Measurements from ENCODE around the gene TEK.

DNA sequence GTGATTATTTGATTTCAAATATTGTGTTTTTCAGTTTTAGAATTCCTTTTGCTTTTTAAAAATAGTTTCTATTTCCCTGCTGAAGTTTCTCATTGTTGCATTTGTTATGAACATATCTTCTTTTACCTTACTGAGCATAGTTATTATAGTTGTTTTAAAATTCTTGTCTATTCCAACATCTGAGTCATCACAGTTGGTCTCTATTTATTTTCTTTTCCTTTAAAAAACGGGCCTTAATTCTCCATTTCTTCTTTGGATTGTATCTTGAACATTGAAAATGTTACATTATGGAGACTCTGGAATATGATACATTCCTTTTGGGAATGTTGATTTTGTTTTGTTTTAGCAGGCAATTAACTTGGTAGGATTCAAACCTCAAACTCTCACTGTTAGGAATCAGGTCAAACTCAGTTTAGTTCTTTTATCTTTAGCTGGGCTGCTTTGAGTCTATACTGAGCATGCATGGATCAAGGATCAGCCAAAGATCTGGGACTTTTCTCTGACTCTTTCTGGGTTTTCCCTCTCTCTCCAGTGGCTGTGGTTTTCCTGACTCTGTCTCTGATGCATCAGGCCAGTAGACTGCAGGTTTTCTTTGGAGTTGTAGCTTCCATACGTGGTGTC is 70.3 kb downstream of the TEK start:
- TF ChIP-seq, protein P1, sequence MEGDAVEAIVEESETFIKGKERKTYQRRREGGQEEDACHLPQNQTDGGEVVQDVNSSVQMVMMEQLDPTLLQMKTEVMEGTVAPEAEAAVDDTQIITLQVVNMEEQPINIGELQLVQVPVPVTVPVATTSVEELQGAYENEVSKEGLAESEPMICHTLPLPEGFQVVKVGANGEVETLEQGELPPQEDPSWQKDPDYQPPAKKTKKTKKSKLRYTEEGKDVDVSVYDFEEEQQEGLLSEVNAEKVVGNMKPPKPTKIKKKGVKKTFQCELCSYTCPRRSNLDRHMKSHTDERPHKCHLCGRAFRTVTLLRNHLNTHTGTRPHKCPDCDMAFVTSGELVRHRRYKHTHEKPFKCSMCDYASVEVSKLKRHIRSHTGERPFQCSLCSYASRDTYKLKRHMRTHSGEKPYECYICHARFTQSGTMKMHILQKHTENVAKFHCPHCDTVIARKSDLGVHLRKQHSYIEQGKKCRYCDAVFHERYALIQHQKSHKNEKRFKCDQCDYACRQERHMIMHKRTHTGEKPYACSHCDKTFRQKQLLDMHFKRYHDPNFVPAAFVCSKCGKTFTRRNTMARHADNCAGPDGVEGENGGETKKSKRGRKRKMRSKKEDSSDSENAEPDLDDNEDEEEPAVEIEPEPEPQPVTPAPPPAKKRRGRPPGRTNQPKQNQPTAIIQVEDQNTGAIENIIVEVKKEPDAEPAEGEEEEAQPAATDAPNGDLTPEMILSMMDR (IDR thresholded peaks at IDR 0.05; ENCODE audit: insufficient read depth, low read depth, low read length), result no peak
- TF ChIP-seq EZH2 (IDR thresholded peaks at IDR 0.05; ENCODE audit: insufficient read depth, low read length), result no peak
